Gastrocnemius medialis (tissue), 4 donors: ENCODE data around the gene COX10.

ENCODE experiments used
- CTCF ChIP-seq, 5 experiments: fragments of 450-650 bp in 3 of 5; fragments of 200-600 bp in 2 of 5; sonication (generic) in 2 of 5; IDR thresholded peaks in 4 of 5; conservative IDR thresholded peaks in 1 of 5; 1 replicate in 4 of 5; 2 replicates in 1 of 5; pipeline ENCODE4 v1.5.1; 2016 to 2019; ENCODE audit warnings: antibody characterized with exemption in 5 of 5, mild to moderate bottlenecking in 3 of 5, moderate library complexity in 3 of 5
- POLR2A ChIP-seq, 2 donors: fragments of 450-650 bp; IDR thresholded peaks; one replicate each; pipeline ENCODE4 v1.6.1; 2017; ENCODE audit warnings: antibody characterized with exemption in 2 of 2, mild to moderate bottlenecking in 2 of 2, moderate library complexity in 2 of 2

- TF ChIP-seq CTCF (IDR thresholded peaks at IDR 0.05 in 4 of 5, conservative IDR thresholded peaks at IDR 0.05 in 1 of 5) (no peak), POLR2A (IDR thresholded peaks at IDR 0.05) (no peak)
Measured at GRCh38 chr17:14060706-14061105, 8.6 kb upstream of the COX10 start.
